PC-9 (cell line): ENCODE data around the gene S100A4. TPM values are rescaled to one million over a fixed set of nuclear protein-coding genes. Genes with fewer than 3 reads are reported as not detected.

Experiments used
- BruUV-seq: library from RNA; stranded (reverse); fragments of 400-500 nt; replicated peaks from 2 replicates; lab custom pipeline; 2021; lab: Mats Ljungman, UMichigan
- CTCF ChIA-PET: fragments of 300-600 bp; sonication (Branson Sonifier 250); formaldehyde crosslinking; loops from one replicate; lab custom pipeline; 2022; ENCODE audit warnings: antibody characterized with exemption; lab: Charles Lee
- POLR2A ChIA-PET: fragments of 300-600 bp; sonication (Branson Sonifier 250); formaldehyde crosslinking; loops from one replicate; lab custom pipeline; 2022; ENCODE audit warnings: antibody characterized with exemption; ENCODE audit not compliant: unreplicated experiment; lab: Charles Lee
- DNase-seq, 2 experiments: peaks; one replicate each; pipeline versions ENCODE4 v3.0.0 to v3.0.0-alpha.2; 2015 to 2022; ENCODE audit warnings: mixed read lengths in 1 of 2
- H2AFZ ChIP-seq: fragments of 200-600 bp; sonication (generic); 2 replicates; pipeline ENCODE4 v1.8.1; 2017; ENCODE audit warnings: antibody characterized with exemption
- H3F3A ChIP-seq: fragments of 200-600 bp; sonication (generic); 2 replicates; pipeline ENCODE4 v1.8.1; 2017; ENCODE audit warnings: antibody characterized with exemption, mild to moderate bottlenecking, low read depth; ENCODE audit not compliant: insufficient read depth
- H3K27ac ChIP-seq: fragments of 200-600 bp; sonication (generic); 2 replicates; pipeline ENCODE4 v1.6.1; 2016; ENCODE audit warnings: mixed run types
- H3K27me3 ChIP-seq: fragments of 200-600 bp; sonication (generic); 2 replicates; pipeline ENCODE4 v1.6.1; 2016; ENCODE audit warnings: low read depth, mixed run types; ENCODE audit not compliant: insufficient read depth
- H3K36me3 ChIP-seq: fragments of 200-600 bp; sonication (generic); 2 replicates; pipeline ENCODE4 v1.6.1; 2016; ENCODE audit warnings: low read depth, mixed run types
- H3K4me1 ChIP-seq: fragments of 200-600 bp; sonication (generic); replicated peaks from 2 replicates; pipeline ENCODE4 v1.6.1; 2016; ENCODE audit warnings: mixed run types; ENCODE audit not compliant: insufficient read depth
- H3K4me2 ChIP-seq: fragments of 200-600 bp; sonication (generic); 2 replicates; pipeline ENCODE4 v1.6.1; 2017; ENCODE audit warnings: mixed run types
- H3K4me3 ChIP-seq: fragments of 200-600 bp; sonication (generic); 2 replicates; pipeline ENCODE4 v1.6.1; 2016; ENCODE audit warnings: mixed run types
- H3K79me2 ChIP-seq: fragments of 200-600 bp; sonication (generic); 2 replicates; pipeline ENCODE4 v1.6.1; 2017; ENCODE audit warnings: low read depth, mixed run types
- H3K9me2 ChIP-seq: fragments of 200-600 bp; sonication (generic); 2 replicates; pipeline ENCODE4 v1.8.1; 2017; ENCODE audit warnings: mild to moderate bottlenecking; ENCODE audit not compliant: insufficient read depth
- H3K9me3 ChIP-seq: fragments of 200-600 bp; sonication (generic); 2 replicates; pipeline ENCODE4 v1.8.1; 2016; ENCODE audit warnings: low read depth; ENCODE audit not compliant: insufficient read depth
- H4K20me1 ChIP-seq: fragments of 200-600 bp; sonication (generic); 2 replicates; pipeline ENCODE4 v1.8.1; 2017; ENCODE audit not compliant: insufficient read depth
- EZH2 ChIP-seq: fragments of 200-600 bp; sonication (generic); IDR thresholded peaks from 2 replicates; pipeline ENCODE4 v1.8.0; 2017; ENCODE audit warnings: antibody characterized with exemption, low read depth
- intact Hi-C: fragments of 100-400 bp; cut with micrococcal nuclease; formaldehyde crosslinking; loops from one replicate; pipeline ENCODE4 v1.10.0; 2022; ENCODE audit not compliant: unreplicated experiment
- total RNA-seq: library from RNA; stranded (reverse); gene quantifications from 2 replicates; pipeline ENCODE4 v1.2.3, GENCODE V29; 2021
- TF ChIP-seq, protein P1 (sequence below): fragments of 200-600 bp; sonication (generic); conservative IDR thresholded peaks from 2 replicates; pipeline ENCODE4 v1.6.1; 2017; ENCODE audit warnings: mixed run types, antibody characterized with exemption, mild to moderate bottlenecking, moderate library complexity

The S100A4 gene
- total RNA-seq, 1 experiment from 2014 or later, result 303 TPM

DNA sequence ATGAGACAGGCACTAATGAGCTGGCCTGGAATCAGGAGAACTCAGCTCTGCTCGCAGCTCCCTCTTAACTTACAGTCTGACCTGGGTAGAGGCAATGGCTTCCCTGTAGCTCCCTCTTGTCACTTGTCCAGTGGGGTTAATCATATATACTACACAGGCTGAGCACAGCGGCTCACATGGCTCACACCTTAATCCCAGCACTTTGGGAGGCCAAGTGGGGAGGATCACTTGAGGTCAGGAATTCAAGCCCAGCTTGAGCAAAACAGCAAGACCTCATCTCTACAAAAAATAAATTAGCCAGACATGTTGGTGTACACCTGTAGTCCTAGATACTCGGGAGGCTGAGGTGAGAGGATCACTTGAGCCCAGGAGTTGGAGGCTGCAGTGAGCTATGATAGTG lies 14.0 kb downstream of the S100A4 start:
- no peak overlapping the region for H3K27ac ChIP-seq
- CTCF ChIA-PET, result interaction anchor here (0.7 to 2.5 kb wide), 2 partner anchors 35 to 36 kb away, joined by 6 to 13 read pairs; no protein-coding TSS in a partner anchor

GRCh38 chr1:153527683-153528040 lies 17.9 kb downstream of the S100A4 start:
- H3K9me2 ChIP-seq, result no peaks in the 10 kb centered on the region
- no peak overlapping the region for H2AFZ ChIP-seq
- no peaks in the 10 kb centered on the region for H3K9me3 ChIP-seq
- DNase-seq, result no peak
- intact Hi-C loops, result no loop called here
- no peaks in the 10 kb centered on the region for H3K79me2 ChIP-seq
- H3K27me3 ChIP-seq, result no peaks in the 10 kb centered on the region
- POLR2A ChIA-PET, result no interaction called here
- CTCF ChIA-PET, result no interaction called here
- TF ChIP-seq, protein P1, sequence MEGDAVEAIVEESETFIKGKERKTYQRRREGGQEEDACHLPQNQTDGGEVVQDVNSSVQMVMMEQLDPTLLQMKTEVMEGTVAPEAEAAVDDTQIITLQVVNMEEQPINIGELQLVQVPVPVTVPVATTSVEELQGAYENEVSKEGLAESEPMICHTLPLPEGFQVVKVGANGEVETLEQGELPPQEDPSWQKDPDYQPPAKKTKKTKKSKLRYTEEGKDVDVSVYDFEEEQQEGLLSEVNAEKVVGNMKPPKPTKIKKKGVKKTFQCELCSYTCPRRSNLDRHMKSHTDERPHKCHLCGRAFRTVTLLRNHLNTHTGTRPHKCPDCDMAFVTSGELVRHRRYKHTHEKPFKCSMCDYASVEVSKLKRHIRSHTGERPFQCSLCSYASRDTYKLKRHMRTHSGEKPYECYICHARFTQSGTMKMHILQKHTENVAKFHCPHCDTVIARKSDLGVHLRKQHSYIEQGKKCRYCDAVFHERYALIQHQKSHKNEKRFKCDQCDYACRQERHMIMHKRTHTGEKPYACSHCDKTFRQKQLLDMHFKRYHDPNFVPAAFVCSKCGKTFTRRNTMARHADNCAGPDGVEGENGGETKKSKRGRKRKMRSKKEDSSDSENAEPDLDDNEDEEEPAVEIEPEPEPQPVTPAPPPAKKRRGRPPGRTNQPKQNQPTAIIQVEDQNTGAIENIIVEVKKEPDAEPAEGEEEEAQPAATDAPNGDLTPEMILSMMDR, result no peak
- no peak for TF ChIP-seq EZH2
- H3K4me1 ChIP-seq, result peaks cover 11% of the 10 kb centered on the region
- H3K27ac ChIP-seq, result no peak overlapping the region
- no peaks in the 10 kb centered on the region for H3K36me3 ChIP-seq
- H4K20me1 ChIP-seq, result no peaks in the 10 kb centered on the region
- H3K4me3 ChIP-seq, result no peak overlapping the region
- BruUV-seq, result no TSS peak
- peaks cover 37% of the 10 kb centered on the region; the same call in 1 of the 2 replicates for H3F3A ChIP-seq
- H3K4me2 ChIP-seq, result no peak overlapping the region

More for the DNA sequence above, 14.0 kb downstream of the S100A4 start:
- Histone ChIP-seq H3K9me3 (no peaks in the 10 kb centered on the region), H4K20me1 (peaks cover 10% of the 10 kb centered on the region), H3K36me3 (peaks cover 11% of the 10 kb centered on the region), H3K4me1 (peaks cover 35% of the 10 kb centered on the region), H3K27me3 (no peaks in the 10 kb centered on the region), H3F3A (peaks cover 59% of the 10 kb centered on the region), H3K9me2 (no peaks in the 10 kb centered on the region), H3K79me2 (peaks cover 21% of the 10 kb centered on the region), H3K4me2 (no peak overlapping the region), H2AFZ (no peak overlapping the region), H3K4me3 (no peak overlapping the region)
- TF ChIP-seq, protein P1, result no peak
- TF ChIP-seq EZH2, result no peak
- intact Hi-C loops, result loop anchor here (2.0 to 10.0 kb wide), 2 partner anchors 95 to 433 kb away; partner anchors contain the start of genes CREB3L4, S100A13 and SLC39A1
- BruUV-seq, result no TSS peak
- POLR2A ChIA-PET, result interaction anchor here (0.5 to 2.5 kb wide), 5 partner anchors 16 to 1074 kb away, joined by 3 to 18 read pairs (median 5); no protein-coding TSS in a partner anchor
- no peak for DNase-seq

DNA sequence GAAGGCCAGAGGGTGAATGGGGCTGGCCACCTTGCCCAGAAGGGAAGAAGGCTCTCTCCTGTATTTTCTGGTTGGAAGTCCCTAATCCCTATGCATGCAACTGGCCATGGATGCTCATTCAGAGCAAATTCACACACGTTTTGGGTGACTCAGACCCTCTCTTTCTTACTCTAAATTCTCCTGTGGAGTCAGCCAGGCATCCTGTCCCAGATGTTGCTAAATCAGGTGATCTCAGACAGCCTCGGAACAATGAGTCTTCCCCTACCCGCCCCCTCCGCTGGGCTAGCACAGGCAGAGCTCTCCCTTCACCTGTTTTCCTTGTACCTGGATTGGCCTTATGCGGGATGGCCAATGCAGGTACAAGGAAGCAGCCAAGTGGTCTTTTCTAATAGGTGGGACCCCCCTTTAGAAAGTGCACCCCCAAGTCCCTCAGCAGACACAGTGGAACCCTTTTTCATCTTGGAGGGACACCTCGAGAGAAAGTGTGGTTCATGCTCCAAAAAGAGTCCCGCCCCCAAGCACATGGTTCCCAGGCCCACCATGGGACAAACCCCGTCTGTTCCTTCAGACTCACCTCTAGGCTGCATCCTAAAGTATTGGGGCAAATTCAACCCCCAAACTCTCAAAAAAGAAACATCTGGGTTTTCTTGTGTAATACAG lies 18.5 kb downstream of the S100A4 start:
- Histone ChIP-seq H3F3A (peaks cover 32% of the 10 kb centered on the region; the same call in 1 of the 2 replicates), H3K27me3 (no peaks in the 10 kb centered on the region), H3K4me1 (peaks cover 6% of the 10 kb centered on the region), H3K4me2 (no peak overlapping the region), H3K9me2 (no peaks in the 10 kb centered on the region), H3K79me2 (no peaks in the 10 kb centered on the region), H3K27ac (no peak overlapping the region), H2AFZ (no peak overlapping the region), H4K20me1 (no peaks in the 10 kb centered on the region), H3K9me3 (no peaks in the 10 kb centered on the region), H3K4me3 (no peak overlapping the region), H3K36me3 (no peaks in the 10 kb centered on the region)
- TF ChIP-seq, protein P1, result no peak
- DNase-seq, result no peak
- POLR2A ChIA-PET, result interaction anchor here (0.6 to 0.7 kb wide), 2 partner anchors 41 to 89 kb away, joined by 3 to 7 read pairs; partner anchors contain the start of gene S100A14
- intact Hi-C loops, result no loop called here
- no TSS peak for BruUV-seq
- CTCF ChIA-PET, result no interaction called here
